GM12878 (cell line): ENCODE measurements around the gene ECI1. TPM values are rescaled to one million over a fixed set of nuclear protein-coding genes. Genes with fewer than 3 reads are reported as not detected.

Source experiments
- ATAC-seq: fragments of 200-7000 bp; cut with Tn5 transposase; 3 replicates; pipeline ENCODE4 v1.9.1; 2020; ENCODE audit warnings: mild to moderate bottlenecking, moderate library complexity
- BruUV-seq: library from RNA; stranded (reverse); fragments of 400-500 nt; replicated peaks from 2 replicates; lab custom pipeline; 2021; lab: Mats Ljungman, UMichigan
- CTCF ChIA-PET: fragments of 300-600 bp; sonication (Branson Sonifier 250); formaldehyde crosslinking; extraction: SDS; loops from one replicate; lab custom pipeline; 2021; ENCODE audit warnings: inconsistent platforms; lab: Yijun Ruan, JAX
- POLR2A ChIA-PET: fragments of 350-600 bp; formaldehyde crosslinking; extraction: SDS; loops from one replicate; lab custom pipeline; 2021; ENCODE audit warnings: inconsistent platforms; lab: Charles Lee
- RAD21 ChIA-PET: fragments of 300-600 bp; sonication (Branson Sonifier 250); formaldehyde crosslinking; loops from one replicate; lab custom pipeline; 2023; ENCODE audit warnings: antibody characterized with exemption; ENCODE audit not compliant: unreplicated experiment; lab: Charles Lee
- SMC1A ChIA-PET: fragments of 300-600 bp; sonication (Branson Sonifier 250); formaldehyde crosslinking; loops from one replicate; lab custom pipeline; 2023; ENCODE audit not compliant: unreplicated experiment, uncharacterized antibody; lab: Charles Lee
- DNase-seq: peaks from one replicate; pipeline ENCODE4 v3.0.0-alpha.2; 2011; ENCODE audit warnings: low read depth, low spot score
- FAIRE-seq: peaks from 3 replicates; lab custom pipeline; 2011; peaks lifted over from hg19 to GRCh38; lab: Jason Lieb, UNC
- H2AFZ ChIP-seq: 2 replicates; pipeline ENCODE4 v1.6.0; 2011; ENCODE audit warnings: low read depth, low read length, control low read depth; ENCODE audit not compliant: control insufficient read depth
- H3K27ac ChIP-seq: 2 replicates; pipeline ENCODE4 v1.5.1; 2011; ENCODE audit warnings: control low read depth; ENCODE audit not compliant: control insufficient read depth, insufficient read depth
- H3K27me3 ChIP-seq, 2 experiments: replicated peaks in 1 of 2; 2 replicates each; pipeline versions ENCODE4 v1.6.0 to v1.6.1; 2011; ENCODE audit warnings: low read length in 1 of 2; ENCODE audit not compliant: control insufficient read depth in 2 of 2, insufficient read depth in 2 of 2
- H3K36me3 ChIP-seq, 2 experiments: 2 replicates each; pipeline ENCODE4 v1.5.1; 2011; ENCODE audit warnings: low read length in 1 of 2; ENCODE audit not compliant: control insufficient read depth in 2 of 2, insufficient read depth in 2 of 2
- H3K4me1 ChIP-seq: 2 replicates; pipeline ENCODE4 v1.6.1; 2011; ENCODE audit warnings: mild to moderate bottlenecking, low read length, moderate library complexity, mixed read lengths; ENCODE audit not compliant: control insufficient read depth, insufficient read depth
- H3K4me2 ChIP-seq: 2 replicates; pipeline ENCODE4 v1.6.0; 2011; ENCODE audit warnings: control low read depth; ENCODE audit not compliant: control insufficient read depth, insufficient read depth
- H3K4me3 ChIP-seq: fragments of 200-600 bp; sonication (generic); 2 replicates; pipeline ENCODE4 v1.5.1; 2016
- H3K79me2 ChIP-seq: 2 replicates; pipeline ENCODE4 v1.6.0; 2011; ENCODE audit warnings: low read length; ENCODE audit not compliant: control insufficient read depth, insufficient read depth
- H3K9ac ChIP-seq: 2 replicates; pipeline ENCODE4 v1.8.0; 2011; ENCODE audit warnings: low read length, control low read depth, mixed read lengths; ENCODE audit not compliant: control insufficient read depth, insufficient read depth
- H3K9me3 ChIP-seq: replicated peaks from 3 replicates; pipeline ENCODE4 v1.5.1; 2011; ENCODE audit warnings: mild to moderate bottlenecking, low read length; ENCODE audit not compliant: control insufficient read depth, insufficient read depth
- H4K20me1 ChIP-seq: 2 replicates; pipeline ENCODE4 v1.6.0; 2011; ENCODE audit not compliant: control insufficient read depth, insufficient read depth
- ASH2L ChIP-seq: fragments of 300-600, 200-600 bp; sonication (generic); IDR thresholded peaks from 2 replicates; pipeline ENCODE4 v1.6.1; 2017; ENCODE audit warnings: low read depth, mild to moderate bottlenecking, borderline replicate concordance
- BCL3 ChIP-seq: IDR thresholded peaks from 2 replicates; pipeline ENCODE4 v1.6.1; 2011; ENCODE audit warnings: borderline replicate concordance, low read depth, mild to moderate bottlenecking, moderate library complexity, low read length; ENCODE audit not compliant: insufficient read depth, poor library complexity, severe bottlenecking
- CTCF ChIP-seq, 3 experiments: IDR thresholded peaks in 2 of 3; conservative IDR thresholded peaks in 1 of 3; 2 replicates each; pipeline ENCODE4 v1.5.1; 2011; ENCODE audit warnings: low read depth in 3 of 3, low read length in 3 of 3, mild to moderate bottlenecking in 3 of 3, control low read depth in 2 of 3, moderate library complexity in 2 of 3, inconsistent platforms in 1 of 3, mixed read lengths in 1 of 3; ENCODE audit not compliant: control insufficient read depth in 2 of 3, insufficient read depth in 1 of 3; ENCODE audit errors: extremely low read depth in 1 of 3
- EP300 ChIP-seq, 2 experiments: fragments of 150-350 bp in 1 of 2; IDR thresholded peaks; 2 replicates each; pipeline ENCODE4 v1.6.1; 2011 to 2012; ENCODE audit warnings: low read depth in 2 of 2, low read length in 2 of 2, borderline replicate concordance in 1 of 2, improper control_type of control experiment in 1 of 2, inconsistent platforms in 1 of 2; ENCODE audit not compliant: control insufficient read depth in 1 of 2
- HDAC6 ChIP-seq: fragments of 200-600 bp; sonication (generic); IDR thresholded peaks from one replicate; pipeline ENCODE4 v1.8.0; 2017; ENCODE audit warnings: antibody characterized with exemption; ENCODE audit not compliant: unreplicated experiment
- IKZF2 ChIP-seq, 2 experiments: fragments of 450-650 bp; IDR thresholded peaks; 2 replicates each; pipeline ENCODE4 v1.6.1; 2017; ENCODE audit warnings: mild to moderate bottlenecking in 2 of 2, moderate library complexity in 2 of 2
- MEF2B ChIP-seq: fragments of 450-650 bp; IDR thresholded peaks from 2 replicates; pipeline ENCODE4 v1.6.1; 2018; ENCODE audit warnings: mild to moderate bottlenecking, moderate library complexity; ENCODE audit not compliant: partially characterized antibody, poor library complexity, severe bottlenecking
- NBN ChIP-seq: fragments of 450-650 bp; IDR thresholded peaks from 2 replicates; pipeline ENCODE4 v1.6.1; 2016
- PKNOX1 ChIP-seq: fragments of 450-650 bp; IDR thresholded peaks from 2 replicates; pipeline ENCODE4 v1.6.1; 2016; ENCODE audit warnings: mild to moderate bottlenecking
- POLR2AphosphoS2 ChIP-seq: IDR thresholded peaks from 2 replicates; pipeline ENCODE4 v1.6.1; 2011; ENCODE audit warnings: low read depth, mild to moderate bottlenecking, low read length, improper control_type of control experiment, moderate library complexity
- RAD51 ChIP-seq: fragments of 450-650 bp; IDR thresholded peaks from 2 replicates; pipeline ENCODE4 v1.6.1; 2016; ENCODE audit warnings: moderate library complexity, mild to moderate bottlenecking, inconsistent platforms
- TARDBP ChIP-seq: IDR thresholded peaks from 2 replicates; pipeline ENCODE4 v1.6.1; 2016; ENCODE audit warnings: borderline replicate concordance
- TCF12 ChIP-seq: IDR thresholded peaks from 2 replicates; pipeline ENCODE4 v1.6.1; 2011; ENCODE audit warnings: low read depth, mild to moderate bottlenecking, low read length
- WGBS: methylation state at CpG from one replicate; pipeline ENCODE4 v1.1.6; 2016; ENCODE audit warnings: low lambda C conversion rate; ENCODE audit not compliant: insufficient replicate concordance, insufficient coverage; ENCODE audit errors: missing lambda C conversion rate; 5-methylcytosine and 5-hydroxymethylcytosine counted together
- in situ Hi-C: fragments of 300-500 bp; cut with MboI; formaldehyde crosslinking; loops from 9 replicates; pipeline ENCODE4 v1.14.3; 2018; ENCODE audit warnings: mixed read lengths
- intact Hi-C: fragments of 100-400 bp; cut with micrococcal nuclease; formaldehyde crosslinking; loops from one replicate; pipeline ENCODE4 v1.14.2; 2022; ENCODE audit not compliant: unreplicated experiment
- polyA plus RNA-seq, 11 experiments: library from polyadenylated mRNA; depleted of rRNA in 4 of 11; unstranded in 6 of 11; stranded (reverse) in 5 of 11; fragments of >200 nt; fragmentation: Nextera tagmentation in 4 of 11; fragmentation: Illumina TruSeq in 1 of 11; extraction: Ambion mirVana in 4 of 11; extraction: Trizol in 1 of 11; gene quantifications; 1 replicate in 1 of 11; 2 replicates in 10 of 11; pipeline versions ENCODE4 v1.2.1 to v1.2.3, GENCODE V29; 2011 to 2016; ENCODE audit warnings: inconsistent platforms in 2 of 11, missing spikeins in 2 of 11, low read depth in 1 of 11
- total RNA-seq, 4 experiments: library from RNA; depleted of rRNA in 3 of 4; stranded (reverse); fragments of >200 nt in 3 of 4; fragmentation: Illumina TruSeq in 1 of 4; extraction: Trizol in 1 of 4; gene quantifications; 2 replicates each; pipeline versions ENCODE4 v1.2.1 to v1.2.3, GENCODE V29; 2013 to 2021
- TF ChIP-seq, protein P1 (sequence below): fragments of 450-650 bp; formaldehyde crosslinking; IDR thresholded peaks from 2 replicates; pipeline ENCODE4 v1.4.0; 2020; ENCODE audit warnings: mild to moderate bottlenecking, moderate library complexity

Gene ECI1
- total and polyA plus RNA-seq, 10 of the 15 experiments (the other 5 are each of a cell fraction or from before 2014, with no cell fraction given) = 2.2 to 82.1 (median 24.8) TPM

- H2AFZ ChIP-seq = no peak overlapping the region
- H3K4me2 ChIP-seq = no peak overlapping the region
- H3K27ac ChIP-seq = no peak overlapping the region
- DNase-seq (peak; percentile 55), ATAC-seq (peak; percentile 93), FAIRE-seq (peak; percentile 90)
- no TSS peak for BruUV-seq
- in situ Hi-C loops (no loop called here), intact Hi-C loops (no loop called here)
- H3K9me3 ChIP-seq = no peaks in the 10 kb centered on the region
- H3K27me3 ChIP-seq = no peaks in the 10 kb centered on the region
- H3K4me3 ChIP-seq = no peak overlapping the region
- RAD21 ChIA-PET = interaction anchor here (1.6 kb wide), 1 partner anchor 206 kb away, joined by 5 read pairs; no protein-coding TSS in a partner anchor
- peaks cover 10% of the 10 kb centered on the region for H3K4me1 ChIP-seq
- CTCF ChIA-PET = interaction anchor here (1.0 to 2.0 kb wide), 9 partner anchors 10 to 206 kb away, joined by 3 to 10 read pairs (median 4); partner anchors contain the start of gene TBC1D24
- H3K79me2 ChIP-seq = no peaks in the 10 kb centered on the region
- POLR2A ChIA-PET = no interaction called here
- no peaks in the 10 kb centered on the region for H4K20me1 ChIP-seq
- no peaks in the 10 kb centered on the region for H3K36me3 ChIP-seq
- WGBS = 65% methylated on average over 21 of the region's 21 CpGs
- SMC1A ChIA-PET = no interaction called here
- no peak overlapping the region for H3K9ac ChIP-seq
- TF ChIP-seq MEF2B (peak; percentile 90), POLR2AphosphoS2 (no peak), RAD51 (peak; percentile 87), CTCF (IDR thresholded peaks at IDR 0.05 in 2 of 3, conservative IDR thresholded peaks at IDR 0.05 in 1 of 3; ENCODE audit: control insufficient read depth in 2 of 3, extremely low read depth in 1 of 3, insufficient read depth in 1 of 3, low read depth in 3 of 3, low read length in 3 of 3) (peak in 1 of 3 experiments; percentile 26; a peak in 2 of 6 replicates), HDAC6 (no peak), IKZF2 (IDR thresholded peaks at IDR 0.05) (peak; percentile 54 to 69; a peak in 2 of 4 replicates), NBN (peak; percentile 87), TCF12 (peak; percentile 87), ASH2L (no peak), TARDBP (no peak), PKNOX1 (peak; percentile 79), EP300 (IDR thresholded peaks at IDR 0.05; ENCODE audit: borderline replicate concordance in 1 of 2, control insufficient read depth in 1 of 2, low read depth in 2 of 2, low read length in 2 of 2) (peak; percentile 61 to 72; a peak in 3 of 4 replicates), BCL3 (no peak)
- TF ChIP-seq, protein P1, sequence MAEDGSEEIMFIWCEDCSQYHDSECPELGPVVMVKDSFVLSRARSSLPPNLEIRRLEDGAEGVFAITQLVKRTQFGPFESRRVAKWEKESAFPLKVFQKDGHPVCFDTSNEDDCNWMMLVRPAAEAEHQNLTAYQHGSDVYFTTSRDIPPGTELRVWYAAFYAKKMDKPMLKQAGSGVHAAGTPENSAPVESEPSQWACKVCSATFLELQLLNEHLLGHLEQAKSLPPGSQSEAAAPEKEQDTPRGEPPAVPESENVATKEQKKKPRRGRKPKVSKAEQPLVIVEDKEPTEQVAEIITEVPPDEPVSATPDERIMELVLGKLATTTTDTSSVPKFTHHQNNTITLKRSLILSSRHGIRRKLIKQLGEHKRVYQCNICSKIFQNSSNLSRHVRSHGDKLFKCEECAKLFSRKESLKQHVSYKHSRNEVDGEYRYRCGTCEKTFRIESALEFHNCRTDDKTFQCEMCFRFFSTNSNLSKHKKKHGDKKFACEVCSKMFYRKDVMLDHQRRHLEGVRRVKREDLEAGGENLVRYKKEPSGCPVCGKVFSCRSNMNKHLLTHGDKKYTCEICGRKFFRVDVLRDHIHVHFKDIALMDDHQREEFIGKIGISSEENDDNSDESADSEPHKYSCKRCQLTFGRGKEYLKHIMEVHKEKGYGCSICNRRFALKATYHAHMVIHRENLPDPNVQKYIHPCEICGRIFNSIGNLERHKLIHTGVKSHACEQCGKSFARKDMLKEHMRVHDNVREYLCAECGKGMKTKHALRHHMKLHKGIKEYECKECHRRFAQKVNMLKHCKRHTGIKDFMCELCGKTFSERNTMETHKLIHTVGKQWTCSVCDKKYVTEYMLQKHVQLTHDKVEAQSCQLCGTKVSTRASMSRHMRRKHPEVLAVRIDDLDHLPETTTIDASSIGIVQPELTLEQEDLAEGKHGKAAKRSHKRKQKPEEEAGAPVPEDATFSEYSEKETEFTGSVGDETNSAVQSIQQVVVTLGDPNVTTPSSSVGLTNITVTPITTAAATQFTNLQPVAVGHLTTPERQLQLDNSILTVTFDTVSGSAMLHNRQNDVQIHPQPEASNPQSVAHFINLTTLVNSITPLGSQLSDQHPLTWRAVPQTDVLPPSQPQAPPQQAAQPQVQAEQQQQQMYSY (CRISPR knock-in tag) = no peak
These were observed 43.8 kb upstream of the ECI1 start for GRCh38 chr16:2295056-2295798.
